ENCODE data around the gene NANOS3.
A peak's percentile ranks its signal among the peaks of the same experiment; 100 is the strongest.

Gene NANOS3

DNA sequence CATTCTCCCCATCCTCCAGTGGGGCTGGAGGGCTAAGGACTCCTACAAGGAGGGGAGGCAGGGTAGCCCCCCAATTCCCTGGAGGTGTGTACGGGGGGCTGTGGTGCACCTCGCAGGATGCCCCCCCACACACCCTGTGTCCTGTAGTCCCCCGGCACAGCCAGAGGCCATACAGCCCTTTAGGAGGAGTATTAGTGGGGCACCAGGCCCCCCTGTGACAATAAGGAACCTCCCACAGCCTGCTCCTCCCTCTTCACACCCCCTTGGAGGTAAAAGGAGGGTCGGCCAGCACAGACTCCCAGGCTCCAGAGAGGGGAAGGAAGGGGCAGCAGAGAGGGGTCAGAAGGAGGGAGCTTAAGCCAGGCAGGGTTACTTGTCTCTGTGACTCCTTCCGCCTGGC, at the start of gene NANOS3:
TSS of gene NANOS3 (plus strand) at position 301 of the 400 bp plus-strand sequence. CDS start 115 bp downstream, outside the sequence.
- no peak for DNase-seq

- no peak for DNase-seq
Observed at GRCh38 chr19:13827656-13828055, 49.3 kb upstream of the NANOS3 start.

DNA sequence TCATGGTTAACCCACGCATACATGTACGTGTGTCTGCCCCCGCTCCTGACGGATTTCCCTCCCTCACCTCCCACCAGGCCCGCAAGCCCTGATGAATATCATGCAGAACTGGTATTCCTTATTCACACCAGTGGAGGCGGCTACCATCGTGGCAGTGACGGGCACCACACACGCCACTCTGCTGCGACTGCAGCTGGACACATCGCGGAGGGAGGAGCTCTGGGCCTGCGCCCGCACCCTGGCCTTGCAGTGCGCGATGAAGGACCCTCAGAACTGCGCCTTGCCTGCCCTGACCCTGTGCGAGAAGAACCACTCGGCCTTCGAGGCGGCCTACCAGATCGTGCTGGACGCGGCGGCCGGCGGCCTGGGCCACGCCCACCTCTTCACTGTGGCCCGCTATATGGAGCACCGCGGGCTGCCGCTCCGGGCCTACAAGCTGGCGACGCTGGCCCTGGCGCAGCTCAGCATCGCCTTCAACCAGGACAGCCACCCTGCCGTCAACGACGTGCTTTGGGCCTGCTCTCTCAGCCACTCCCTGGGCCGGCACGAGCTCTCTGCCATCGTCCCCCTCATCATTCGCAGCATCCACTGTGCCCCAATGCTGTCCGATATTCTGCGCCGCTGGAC, 46.7 kb upstream of the NANOS3 start:
- DNase-seq, result no peak

DNA sequence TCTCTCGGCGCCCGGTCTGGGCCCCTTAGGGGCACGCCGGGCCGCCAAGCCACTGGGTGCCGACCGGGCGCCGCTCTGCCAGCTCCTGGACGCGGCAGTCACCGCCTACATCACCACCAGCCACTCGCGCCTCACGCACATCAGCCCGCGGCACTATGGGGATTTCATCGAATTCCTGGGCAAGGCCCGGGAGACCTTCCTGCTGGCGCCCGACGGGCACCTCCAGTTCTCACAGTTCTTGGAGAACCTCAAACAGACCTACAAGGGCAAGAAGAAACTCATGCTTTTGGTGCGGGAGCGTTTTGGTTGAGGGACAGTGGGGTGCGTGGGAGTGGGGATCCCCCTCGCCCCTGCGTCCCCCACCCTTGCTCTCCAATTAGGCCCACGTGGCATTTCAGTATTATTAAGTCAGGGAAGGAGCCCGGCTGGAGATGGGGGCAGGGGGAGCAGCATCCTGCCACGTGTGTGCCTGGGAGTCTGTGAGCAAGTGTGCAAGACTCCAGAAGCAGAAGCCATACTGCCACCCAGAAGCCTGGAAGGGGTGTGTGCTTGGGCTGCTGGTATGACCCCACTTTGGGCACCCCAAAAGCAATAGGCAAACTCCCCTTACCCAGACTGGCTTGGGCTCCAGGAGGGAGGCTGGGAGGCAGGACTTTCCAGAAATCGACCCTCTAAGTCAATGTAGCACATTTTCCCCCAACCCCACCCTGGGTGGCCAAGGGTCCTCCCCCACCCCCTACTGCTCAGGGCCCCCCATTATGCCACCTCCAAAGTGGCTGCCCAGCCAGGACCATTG, 46.0 kb upstream of the NANOS3 start:
- no peak for DNase-seq

- no peak for DNase-seq
Observed at GRCh38 chr19:13831537-13832467, 45.1 kb upstream of the NANOS3 start.

GRCh38 chr19:13833330-13834243, 43.3 kb upstream of the NANOS3 start:
- DNase-seq, result peak; percentile 88

GRCh38 chr19:13834244-13835069, 42.5 kb upstream of the NANOS3 start:
- DNase-seq, result no peak

DNA sequence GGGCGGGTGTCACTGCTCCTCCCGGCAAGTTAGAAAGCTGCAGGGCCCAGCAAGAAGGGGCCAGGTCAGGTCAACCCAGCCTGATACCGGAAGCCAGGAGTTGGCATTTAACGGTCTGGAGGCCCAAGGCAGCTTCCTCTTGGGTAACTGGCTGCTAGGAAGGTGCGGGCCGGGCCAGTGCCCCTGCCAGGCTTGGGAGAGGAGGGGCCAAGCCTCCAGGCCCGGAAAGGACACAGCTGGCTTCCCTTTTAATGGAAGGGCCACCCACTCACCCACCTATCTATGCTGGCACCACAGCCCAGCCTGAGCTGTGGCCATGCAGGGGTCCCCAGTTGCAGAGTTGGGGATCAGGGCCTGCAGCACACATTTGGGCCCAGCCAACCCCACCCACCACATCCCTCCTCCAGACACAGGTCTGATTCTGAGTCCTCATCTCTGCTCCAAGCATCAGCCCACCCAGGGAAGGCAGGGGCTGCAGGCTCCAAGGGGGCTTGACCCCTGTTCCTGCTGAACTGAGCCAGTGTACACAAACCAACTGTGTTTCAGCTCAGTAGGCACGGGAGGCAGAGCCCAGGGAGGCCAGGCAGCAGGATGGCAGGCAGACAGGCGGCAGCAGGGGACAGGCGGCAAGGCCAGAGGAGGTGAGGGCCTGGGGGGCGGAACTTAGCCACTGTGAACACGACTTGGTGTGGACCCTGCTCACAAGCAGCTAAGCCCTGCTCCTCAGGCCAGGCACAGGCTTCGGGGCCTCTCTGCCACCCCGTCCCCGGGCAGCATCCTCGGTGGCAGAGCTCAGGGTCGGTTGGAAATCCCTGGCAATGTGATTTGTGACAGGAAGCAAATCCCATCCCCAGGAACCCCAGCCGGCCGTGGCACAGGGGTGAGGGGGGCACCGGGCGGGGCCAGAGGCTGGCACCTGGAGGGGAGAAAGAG, 40.9 kb upstream of the NANOS3 start:
- DNase-seq, result no peak

GRCh38 chr19:13838435-13839129, 38.4 kb upstream of the NANOS3 start:
- no peak for DNase-seq

DNA sequence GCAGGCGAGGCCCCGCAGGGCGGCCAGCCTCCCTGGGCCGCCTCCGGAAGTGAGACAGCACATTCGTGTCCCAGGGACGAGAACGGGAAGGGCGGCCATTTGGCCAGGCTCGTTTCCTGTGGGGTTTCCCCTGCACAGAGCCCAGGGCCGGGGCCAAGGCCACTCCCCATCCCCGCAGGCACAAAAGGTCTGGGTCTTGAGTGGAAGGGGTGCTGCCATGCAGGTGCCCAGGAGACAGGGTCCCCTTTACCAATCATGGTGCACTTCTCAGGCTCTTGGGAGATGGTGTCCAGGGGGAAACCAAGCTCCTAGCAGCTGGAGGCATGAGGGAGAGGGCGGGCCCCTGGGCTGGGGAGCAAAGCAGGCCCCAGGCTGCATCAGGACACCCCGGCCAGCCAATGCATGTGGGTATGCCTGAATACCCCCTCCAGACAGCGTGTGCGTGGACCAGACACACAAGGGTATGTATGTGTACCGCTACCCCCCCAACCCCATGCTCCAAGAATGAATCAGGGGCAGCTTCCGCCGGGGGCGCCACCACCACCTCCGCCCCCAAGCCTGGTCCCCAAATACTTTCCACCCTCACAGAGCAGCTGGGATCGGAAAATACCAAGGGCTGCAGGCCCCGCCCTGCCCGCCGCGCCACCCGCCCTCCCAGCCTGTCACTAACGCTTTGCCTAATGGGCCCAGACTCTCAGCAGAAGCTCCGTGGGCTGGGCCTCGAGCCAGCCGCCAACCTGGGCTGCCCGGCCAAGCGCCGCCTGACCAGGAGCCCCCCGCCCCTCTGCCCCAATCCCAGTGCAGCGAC, 37.6 kb upstream of the NANOS3 start:
- DNase-seq, result peak; percentile 80

DNA sequence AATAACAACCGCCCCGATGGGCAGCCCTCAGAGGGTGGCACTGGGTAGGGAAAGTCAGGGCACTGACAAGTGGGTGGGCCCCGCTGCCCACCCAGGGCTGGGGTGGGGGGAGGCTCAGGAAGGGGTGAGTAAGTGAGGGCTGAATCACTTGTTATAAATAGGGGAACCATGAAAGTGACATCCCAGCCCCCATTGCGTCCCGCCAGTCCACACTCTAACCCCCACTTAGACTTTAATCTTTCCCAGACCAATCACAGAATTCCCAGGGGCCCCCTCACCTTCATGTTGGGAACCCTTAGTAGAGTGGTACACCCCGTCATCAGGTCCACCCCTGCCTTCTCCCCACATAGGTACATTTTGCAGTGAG, 37.0 kb upstream of the NANOS3 start:
- DNase-seq, result no peak

DNA sequence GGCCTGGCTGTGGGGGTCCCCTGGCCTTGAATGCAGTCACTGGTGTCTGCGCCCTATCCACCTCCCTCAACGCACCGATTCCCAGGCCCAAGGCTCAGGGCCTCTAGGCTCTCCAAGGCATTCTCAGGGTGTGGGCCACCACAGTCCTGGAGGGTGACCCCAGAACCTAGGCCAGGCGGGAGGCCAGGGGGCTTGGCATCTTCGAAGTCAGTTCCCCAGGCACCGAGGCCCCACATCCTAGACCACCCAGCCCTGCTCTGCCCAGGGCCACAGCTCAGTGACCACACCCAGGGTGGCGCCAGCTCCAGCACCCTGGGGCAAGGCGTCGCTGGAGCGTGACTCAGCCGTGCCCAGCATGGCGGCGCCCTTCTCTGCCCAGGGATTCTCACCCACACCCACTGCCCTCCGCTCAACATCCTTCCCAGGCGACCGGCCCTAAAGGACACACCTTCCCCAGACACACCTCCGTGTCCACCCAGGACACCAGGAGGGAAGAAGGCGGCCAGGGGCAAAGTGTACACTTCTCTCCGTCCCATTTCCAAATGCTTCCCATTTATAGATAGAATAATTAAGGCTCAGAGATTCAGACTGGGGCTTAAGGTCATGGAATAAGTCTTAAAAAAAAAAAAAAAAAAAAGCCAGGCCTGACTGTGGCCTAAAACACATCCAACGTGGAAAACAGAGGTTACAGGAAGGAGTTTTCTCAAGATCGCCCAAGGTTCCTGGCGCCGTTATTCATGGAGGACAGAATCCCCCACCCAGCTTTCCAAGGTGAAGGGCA, 36.4 kb upstream of the NANOS3 start:
- no peak for DNase-seq

DNA sequence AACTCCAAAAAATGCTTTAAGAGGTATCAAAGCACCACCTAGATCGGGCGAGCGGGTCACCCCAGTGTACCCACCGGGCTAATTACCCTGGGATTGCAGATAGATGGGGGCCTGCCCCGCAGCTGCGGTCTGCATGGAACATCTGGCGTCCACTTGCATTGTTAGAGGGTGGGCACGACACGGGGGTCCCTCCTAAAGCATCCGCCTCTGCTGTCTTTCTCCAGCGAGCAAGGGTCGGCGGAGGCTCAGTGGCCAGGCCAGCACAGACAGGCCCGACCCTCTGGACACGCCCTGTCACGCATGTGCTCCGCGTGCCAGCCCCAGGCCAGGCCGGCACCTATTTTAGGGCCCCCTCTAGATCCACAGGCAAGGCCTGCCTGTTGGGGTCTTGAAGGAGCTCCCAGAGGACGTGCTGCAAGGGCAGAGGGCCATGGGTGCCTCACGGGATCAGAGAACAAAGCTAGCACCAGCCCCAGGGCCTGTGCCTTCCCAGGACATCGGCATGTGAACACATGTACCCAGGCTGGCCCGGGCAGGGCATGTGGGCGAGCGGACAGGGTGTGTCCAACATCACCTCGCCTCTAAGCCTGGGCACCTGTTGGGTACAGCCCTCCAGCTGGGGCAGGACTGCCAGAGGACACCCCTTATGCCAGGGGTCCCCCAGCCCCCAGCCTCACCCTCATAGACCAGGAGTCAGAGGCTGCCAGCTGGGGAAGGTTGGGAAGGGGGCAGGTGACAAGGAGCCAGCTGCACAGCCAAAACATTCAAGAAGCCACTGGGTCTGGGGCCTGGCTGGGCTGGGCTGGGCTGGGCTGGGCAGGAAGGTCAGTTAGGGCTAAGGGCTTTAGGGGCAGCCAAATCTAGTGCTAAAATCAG, 35.6 kb upstream of the NANOS3 start:
- DNase-seq, result no peak

GRCh38 chr19:13841962-13842290, 35.0 kb upstream of the NANOS3 start:
- DNase-seq, result no peak

GRCh38 chr19:13842291-13843103, 34.4 kb upstream of the NANOS3 start:
- DNase-seq, result peak; percentile 78

Data from fibroblast of upper back skin (primary cell).